NCI-H2196 treated with DMSO at 0.1 percent for 48 hours (cell line): ENCODE results near the gene SEC16B.

Source experiments
- DNase-seq: peaks from one replicate; lab custom pipeline; 2025; ENCODE audit not compliant: unreplicated experiment; lab: John Stamatoyannopoulos, UW

The SEC16B gene

DNA sequence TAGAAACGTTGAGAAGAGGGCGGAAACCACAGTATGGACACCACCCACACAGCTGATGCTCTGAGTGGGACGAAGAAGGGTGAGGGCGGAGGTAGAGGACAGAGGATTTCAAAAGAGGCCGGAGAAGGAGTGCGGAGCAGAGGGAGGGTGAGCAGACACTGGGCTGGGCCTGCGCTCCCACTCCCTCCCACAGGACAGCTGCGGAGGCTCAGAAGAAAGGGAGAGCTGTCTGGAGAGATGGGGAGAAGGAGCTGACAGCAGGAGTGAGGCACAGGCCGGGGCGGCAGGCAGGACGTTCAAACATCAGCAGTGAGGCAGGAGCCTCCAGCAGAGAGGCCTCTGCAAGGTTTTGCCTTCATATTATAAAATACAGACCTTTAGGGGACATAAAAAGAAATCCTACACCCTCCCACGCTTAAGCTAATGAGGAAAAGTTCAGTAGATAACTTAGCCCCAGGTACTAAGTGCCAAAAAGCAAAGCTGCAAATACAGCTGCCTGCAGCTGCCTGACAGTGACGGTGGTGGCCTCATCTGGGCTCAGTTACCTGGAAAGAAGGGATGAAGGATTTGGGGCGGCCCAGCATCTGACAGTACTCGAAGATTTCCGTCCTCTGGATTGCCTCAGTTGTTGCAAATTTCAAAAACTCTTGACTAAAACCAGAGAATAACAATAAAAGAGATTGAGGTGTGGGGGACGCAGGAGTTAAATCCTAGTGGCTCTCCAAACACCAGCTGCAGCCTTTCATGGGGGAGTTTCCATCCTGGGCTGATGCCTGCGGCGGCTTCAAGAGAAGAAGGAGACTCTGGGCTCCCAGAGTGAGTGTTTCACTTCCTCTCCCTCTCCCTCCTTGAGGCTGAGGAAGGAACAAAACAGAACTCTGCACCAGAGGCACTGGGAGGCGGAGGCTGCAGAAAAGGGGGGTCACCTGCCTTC lies 25.6 kb downstream of the SEC16B start:
- DNase-seq: no peak

DNA sequence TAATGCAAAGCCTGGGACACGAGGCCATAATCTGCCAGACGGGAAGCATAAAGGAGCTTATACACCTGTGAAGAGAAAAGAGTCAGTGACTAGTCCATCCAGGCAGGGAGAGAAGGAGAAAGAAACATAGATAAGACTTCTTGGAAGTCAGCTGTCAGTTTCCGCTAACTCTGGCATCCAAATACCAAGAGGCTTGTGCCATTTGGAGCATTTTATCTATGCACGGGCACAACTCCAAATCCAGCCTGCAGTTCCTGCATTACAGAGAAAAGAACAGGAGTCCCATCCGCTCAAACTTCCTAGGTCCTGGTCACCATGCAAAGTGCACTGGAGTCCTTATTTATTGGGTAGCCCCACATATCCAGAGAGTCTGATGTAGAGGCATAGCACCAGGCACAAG lies 27.9 kb downstream of the SEC16B start:
- no peak for DNase-seq

- DNase-seq: no peak
These were observed 29.2 kb downstream of the SEC16B start for GRCh38 chr1:177940682-177941081.

- DNase-seq: no peak
These were observed 31.9 kb downstream of the SEC16B start for GRCh38 chr1:177937931-177938330.

DNA sequence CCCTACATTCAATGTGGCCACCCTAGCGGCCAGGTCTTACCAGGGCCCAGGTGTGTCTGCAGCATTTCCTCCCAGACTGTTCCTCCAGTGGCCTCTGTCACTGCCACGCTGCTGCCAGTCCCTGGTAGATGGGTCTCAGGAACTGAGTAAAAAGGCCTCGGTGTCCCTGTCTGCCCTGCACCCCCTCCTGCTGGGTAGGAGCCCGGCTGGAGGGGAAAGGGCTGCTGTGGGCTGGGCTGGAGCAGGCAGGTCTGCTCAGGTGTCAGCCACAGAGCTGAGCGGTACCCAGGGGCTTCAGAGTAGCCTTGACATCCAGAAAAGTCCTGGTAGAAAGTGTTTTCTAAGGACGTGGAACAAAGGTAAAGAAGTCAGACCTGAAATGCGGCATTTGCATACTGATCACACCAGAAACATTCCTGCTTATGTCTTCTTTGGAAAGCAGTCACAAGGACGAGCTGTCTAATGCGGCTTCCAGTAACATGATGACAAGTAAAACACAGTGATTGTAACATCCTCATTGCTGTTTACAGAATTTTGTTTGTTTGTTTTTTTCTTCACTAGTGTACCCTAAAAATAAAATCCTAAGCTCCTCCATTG lies 32.6 kb downstream of the SEC16B start:
- no peak for DNase-seq

DNA sequence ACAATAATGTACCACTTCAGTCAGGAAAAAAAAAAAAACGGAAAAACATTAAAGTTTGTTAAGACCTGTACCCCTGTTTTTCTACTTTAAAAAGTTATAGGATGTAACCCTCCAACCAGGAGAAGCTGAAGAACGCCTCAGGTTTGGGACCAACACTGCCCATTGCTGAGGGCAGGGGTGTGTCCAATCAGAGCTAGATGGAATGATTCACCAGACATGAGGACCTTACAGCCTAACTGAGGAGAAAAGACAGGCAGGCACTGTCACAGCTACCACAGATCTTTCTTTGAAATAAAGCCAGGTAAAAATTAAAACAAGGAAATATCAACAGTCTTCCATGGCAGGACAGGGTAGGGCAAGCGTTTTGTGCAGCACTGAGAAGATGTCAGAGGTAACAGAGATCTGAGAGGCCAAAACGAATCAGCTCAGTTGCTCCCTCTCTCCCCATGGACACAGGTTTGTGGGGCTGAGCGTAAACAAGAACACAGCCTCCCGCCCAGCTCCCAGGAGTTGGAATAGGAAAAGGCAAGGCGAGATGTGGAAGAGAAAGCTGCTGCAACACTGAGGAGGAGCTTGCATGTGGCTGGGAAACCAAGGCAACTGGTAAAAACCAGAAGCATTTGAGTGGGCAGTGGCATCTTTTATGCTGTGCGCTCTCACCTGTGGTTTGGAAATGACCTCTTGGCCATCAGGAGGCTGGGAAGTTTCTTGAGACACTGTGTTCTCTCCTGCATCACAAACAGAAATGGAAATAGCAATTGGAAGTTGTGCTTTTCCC lies 34.0 kb downstream of the SEC16B start:
- DNase-seq: no peak

GRCh38 chr1:177934927-177935326 lies 34.9 kb downstream of the SEC16B start:
- no peak for DNase-seq

- DNase-seq: no peak
These were observed 35.4 kb downstream of the SEC16B start for GRCh38 chr1:177934461-177934860.

DNA sequence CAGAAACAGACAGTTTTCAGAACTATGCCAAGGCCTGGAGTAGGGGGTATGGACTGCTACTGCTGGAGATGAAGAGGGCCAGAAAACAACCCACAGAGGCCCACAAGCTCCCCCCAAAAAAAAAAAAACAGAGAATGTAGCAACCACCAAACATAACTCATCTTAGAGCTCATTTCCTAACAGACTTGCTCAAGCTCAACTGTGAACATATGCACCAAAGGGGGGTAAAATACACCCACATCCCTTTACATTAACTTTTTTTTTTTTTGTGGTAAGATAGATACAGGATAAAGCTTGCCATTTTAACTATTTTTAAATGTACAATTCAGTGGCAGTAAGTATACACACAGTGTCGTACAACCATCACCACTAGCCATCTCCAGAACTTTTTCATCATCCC lies 36.0 kb downstream of the SEC16B start:
- DNase-seq: no peak

DNA sequence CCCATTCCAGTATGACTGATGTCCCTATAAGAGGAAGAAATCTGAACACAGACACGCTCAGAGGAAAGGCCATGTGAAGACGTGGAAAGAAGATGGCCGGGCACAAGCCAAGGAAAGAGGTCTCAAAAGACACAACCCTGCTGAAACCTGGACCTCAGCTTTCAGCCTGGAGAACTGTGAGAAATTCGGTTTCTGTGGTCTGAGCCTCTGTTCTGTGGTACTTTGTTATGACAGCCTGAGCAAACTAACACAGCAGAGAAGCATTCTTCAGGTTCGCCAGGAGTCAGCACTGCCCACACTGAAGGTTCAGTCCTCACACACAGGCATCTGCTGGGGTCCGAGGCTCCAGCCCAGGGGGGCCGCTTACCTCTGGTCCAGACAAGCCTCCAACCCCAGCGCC lies 37.7 kb downstream of the SEC16B start:
- DNase-seq: no peak

- no peak for DNase-seq
These were observed 40.9 kb downstream of the SEC16B start for GRCh38 chr1:177928952-177929351.

- DNase-seq: no peak
These were observed 41.7 kb downstream of the SEC16B start for GRCh38 chr1:177928194-177928593.

DNA sequence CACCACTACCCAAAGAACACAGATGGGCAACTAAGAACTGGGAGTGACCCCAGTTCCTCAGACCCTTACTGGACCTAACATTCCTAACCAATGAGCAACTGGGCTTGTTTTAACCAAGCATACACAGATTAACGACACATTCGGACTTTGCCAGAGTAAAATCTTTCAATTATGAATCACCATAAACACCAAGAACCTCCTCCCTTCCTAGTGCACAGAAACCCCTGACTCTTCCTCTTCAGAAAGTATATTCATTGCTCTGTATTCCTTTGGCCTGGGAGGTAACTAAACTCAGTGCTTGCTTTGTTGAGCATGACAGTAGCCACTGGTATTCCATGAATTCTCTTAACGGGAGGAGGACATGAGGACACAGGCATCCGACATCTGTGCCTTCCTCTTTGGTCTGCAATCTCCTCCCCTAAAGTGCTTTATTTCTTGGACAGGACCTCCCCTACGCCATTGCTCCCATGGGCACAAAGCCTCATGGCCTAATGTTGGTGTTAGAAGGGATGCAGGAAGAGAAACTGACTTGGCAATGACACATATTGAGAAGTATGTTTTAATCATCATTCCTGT lies 42.7 kb downstream of the SEC16B start:
- DNase-seq: no peak

GRCh38 chr1:177926201-177926600 lies 43.7 kb downstream of the SEC16B start:
- no peak for DNase-seq

- DNase-seq: no peak
These were observed 44.9 kb downstream of the SEC16B start for GRCh38 chr1:177925006-177925405.

- DNase-seq: no peak
These were observed 46.4 kb downstream of the SEC16B start for GRCh38 chr1:177923441-177923840.

GRCh38 chr1:177922209-177922608 lies 47.6 kb downstream of the SEC16B start:
- DNase-seq: no peak

- DNase-seq: no peak
These were observed 48.3 kb downstream of the SEC16B start for GRCh38 chr1:177921590-177921989.

DNA sequence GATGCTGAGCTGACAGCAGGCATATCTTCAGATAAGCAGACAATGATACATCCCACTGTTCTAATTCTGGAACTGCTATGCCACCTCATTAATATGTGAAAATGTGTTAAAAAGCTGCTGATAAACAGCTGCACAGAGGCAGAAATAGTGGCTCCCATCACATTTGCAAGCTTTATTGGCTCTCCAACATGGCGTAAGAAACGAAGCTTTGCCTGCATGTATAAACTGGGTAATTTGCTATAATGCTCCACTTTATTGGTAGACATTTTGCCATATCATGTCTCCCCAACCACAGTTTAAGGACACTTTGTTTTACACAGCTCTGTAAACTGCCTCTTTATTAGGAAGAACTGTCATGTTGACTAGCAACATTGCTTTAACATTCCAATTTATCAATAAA lies 49.8 kb downstream of the SEC16B start:
- no peak for DNase-seq

- no peak for DNase-seq
These were observed 54.2 kb downstream of the SEC16B start for GRCh38 chr1:177915641-177916040.

DNA sequence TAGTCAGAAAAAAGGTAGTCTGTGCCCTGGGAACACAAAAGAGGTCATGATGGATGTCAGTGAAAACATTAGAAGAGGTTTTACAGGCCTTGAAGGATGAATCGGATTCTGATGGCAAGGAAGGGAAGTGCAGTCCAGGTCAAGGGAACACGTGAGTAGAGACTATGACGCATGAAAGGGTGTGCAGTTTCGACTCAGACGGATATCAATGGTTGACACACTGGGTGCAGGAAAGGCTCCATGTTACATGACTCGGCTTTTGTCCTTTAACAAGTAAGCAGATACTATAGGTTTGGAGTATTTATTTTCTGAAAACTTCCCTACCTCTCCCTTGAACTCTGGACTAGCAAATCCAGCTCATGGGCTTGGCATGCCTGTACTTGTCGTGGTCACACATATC lies 55.3 kb downstream of the SEC16B start:
- no peak for DNase-seq
